ENCODE results near the gene TMPRSS5. TPM values are rescaled to one million over a fixed set of nuclear protein-coding genes. Genes with fewer than 3 reads are reported as not detected.

The TMPRSS5 gene
- total RNA-seq, 1 experiment from 2014 or later: 0.71 TPM

GRCh38 chr11:113724778-113725177, 18.7 kb upstream of the TMPRSS5 start:
- intact Hi-C loops (cut with micrococcal nuclease): no loop called here
- H3K4me1 ChIP-seq (ENCODE audit: control insufficient read depth in 1 of 2, insufficient read depth in 2 of 2, low read length in 2 of 2): no peaks in the 10 kb centered on the region
- no peak overlapping the region for H2AFZ ChIP-seq (ENCODE audit: low read depth, low read length, poor library complexity, severe bottlenecking)
- POLR2A ChIA-PET: no interaction called here
- H3K27ac ChIP-seq (ENCODE audit: low read depth, low read length): no peak overlapping the region
- H3K9ac ChIP-seq (ENCODE audit: low read length): no peak overlapping the region
- H3K4me2 ChIP-seq (ENCODE audit: low read length): no peak overlapping the region
- H3K36me3 ChIP-seq (ENCODE audit: control insufficient read depth in 1 of 2, insufficient read depth in 2 of 2, low read length in 2 of 2): no peaks in the 10 kb centered on the region
- no peaks in the 10 kb centered on the region for H3K9me3 ChIP-seq (ENCODE audit: control insufficient read depth in 1 of 2, insufficient read depth in 1 of 2, low read depth in 1 of 2, low read length in 2 of 2)
- no TSS peak for BruUV-seq (replicated peaks)
- no peaks in the 10 kb centered on the region for H4K20me1 ChIP-seq (ENCODE audit: insufficient read depth)
- ATAC-seq (no peak), DNase-seq (ENCODE audit: low read depth, low spot score) (no peak)
- no peaks in the 10 kb centered on the region for H3K9me2 ChIP-seq (ENCODE audit: insufficient read depth)
- CTCF ChIA-PET: no interaction called here
- H3K27me3 ChIP-seq (ENCODE audit: insufficient read depth, low read length): no peaks in the 10 kb centered on the region
- no peaks in the 10 kb centered on the region for H3K79me2 ChIP-seq (ENCODE audit: insufficient read depth, low read length)
- H3K4me3 ChIP-seq (replicated peaks in 1 of 2; ENCODE audit: low read depth in 1 of 2, low read length in 2 of 2): no peak overlapping the region
- RAD21 ChIA-PET (ENCODE audit: low non-redundant PET in 1 of 2, low total read pairs in 2 of 2, uncharacterized antibody in 2 of 2, unreplicated experiment in 2 of 2): no interaction called here
- TF ChIP-seq RAD21 (IDR thresholded peaks at IDR 0.05; ENCODE audit: low read depth) (0 out of 2 replicates have a peak, but pooled peaks have one; percentile 9), YY1 (IDR thresholded peaks at IDR 0.05; ENCODE audit: extremely low read depth, insufficient replicate concordance, low read depth, low read length) (no peak)

- Histone ChIP-seq H3K27ac (ENCODE audit: low read depth, low read length) (no peak overlapping the region), H3K4me1 (ENCODE audit: control insufficient read depth in 1 of 2, insufficient read depth in 2 of 2, low read length in 2 of 2) (no peaks in the 10 kb centered on the region), H3K9ac (ENCODE audit: low read length) (no peak overlapping the region), H3K9me3 (ENCODE audit: control insufficient read depth in 1 of 2, insufficient read depth in 1 of 2, low read depth in 1 of 2, low read length in 2 of 2) (no peaks in the 10 kb centered on the region), H3K9me2 (ENCODE audit: insufficient read depth) (no peaks in the 10 kb centered on the region), H3K4me2 (ENCODE audit: low read length) (no peak overlapping the region), H3K27me3 (ENCODE audit: insufficient read depth, low read length) (no peaks in the 10 kb centered on the region), H3K4me3 (replicated peaks in 1 of 2; ENCODE audit: low read depth in 1 of 2, low read length in 2 of 2) (no peak overlapping the region), H4K20me1 (ENCODE audit: insufficient read depth) (no peaks in the 10 kb centered on the region), H3K79me2 (ENCODE audit: insufficient read depth, low read length) (no peaks in the 10 kb centered on the region), H3K36me3 (ENCODE audit: control insufficient read depth in 1 of 2, insufficient read depth in 2 of 2, low read length in 2 of 2) (no peaks in the 10 kb centered on the region), H2AFZ (ENCODE audit: low read depth, low read length, poor library complexity, severe bottlenecking) (no peak overlapping the region)
- TF ChIP-seq TCF7L2 (IDR thresholded peaks at IDR 0.05; ENCODE audit: borderline replicate concordance, extremely low read depth, insufficient read depth, insufficient read length) (no peak), ZNF274 (IDR thresholded peaks at IDR 0.05; ENCODE audit: low read depth, low read length) (no peak), REST (IDR thresholded peaks at IDR 0.05; ENCODE audit: low read depth) (no peak), SP1 (IDR thresholded peaks at IDR 0.05; ENCODE audit: low read depth) (no peak), CTCF (IDR thresholded peaks at IDR 0.05 in 2 of 3, conservative IDR thresholded peaks at IDR 0.05 in 1 of 3; ENCODE audit: borderline replicate concordance in 1 of 3, insufficient read depth in 1 of 3, low read depth in 2 of 3, low read length in 2 of 3) (no peak), SIN3A (IDR thresholded peaks at IDR 0.05; ENCODE audit: low read depth) (no peak), ELF1 (IDR thresholded peaks at IDR 0.05; ENCODE audit: borderline replicate concordance, low read depth) (no peak), RAD21 (IDR thresholded peaks at IDR 0.05; ENCODE audit: low read depth) (no peak), MAX (IDR thresholded peaks at IDR 0.05) (no peak)
- ATAC-seq (no peak), DNase-seq (ENCODE audit: low read depth, low spot score) (no peak)
- ChIA-PET CTCF (no interaction called here), POLR2A (no interaction called here), RAD21 (ENCODE audit: low non-redundant PET in 1 of 2, low total read pairs in 2 of 2, uncharacterized antibody in 2 of 2, unreplicated experiment in 2 of 2) (no interaction called here)
- BruUV-seq (replicated peaks): no TSS peak
- intact Hi-C loops (cut with micrococcal nuclease): no loop called here
These were observed 17.7 kb upstream of the TMPRSS5 start for GRCh38 chr11:113723787-113724186.
